Activated CD8-positive, alpha-beta T cell treated with anti-CD3 and anti-CD28 coated beads for 36 hours (primary cell): ENCODE measurements around the gene SMOC1. TPM values are rescaled to one million over a fixed set of nuclear protein-coding genes. Genes with fewer than 3 reads are reported as not detected.

Source experiments
- ATAC-seq: fragments of 200-7000 bp; cut with Tn5 transposase; one replicate; pipeline ENCODE4 v1.10.0; 2021; ENCODE audit warnings: mild to moderate bottlenecking, moderate library complexity
- CTCF ChIA-PET: fragments of 350-600 bp; sonication (Branson Sonifier 250); formaldehyde crosslinking; loops from one replicate; lab custom pipeline; 2021; ENCODE audit warnings: antibody characterized with exemption; lab: Charles Lee
- POLR2A ChIA-PET: fragments of 350-600 bp; sonication (Branson Sonifier 250); formaldehyde crosslinking; loops from one replicate; lab custom pipeline; 2021; ENCODE audit warnings: antibody characterized with exemption; lab: Charles Lee
- DNase-seq: peaks from one replicate; pipeline ENCODE4 v3.0.0-alpha.2; 2020
- H3K27ac Mint-ChIP-seq: one replicate; pipeline ENCODE4 v1.8.0; 2021; ENCODE audit warnings: mild to moderate bottlenecking, mixed read lengths
- H3K27me3 Mint-ChIP-seq: one replicate; pipeline ENCODE4 v1.8.0; 2021; ENCODE audit warnings: mixed read lengths
- H3K36me3 Mint-ChIP-seq: one replicate; pipeline ENCODE4 v1.8.0; 2021; ENCODE audit warnings: low read depth, mixed read lengths
- H3K4me1 Mint-ChIP-seq: one replicate; pipeline ENCODE4 v1.8.0; 2021; ENCODE audit warnings: low read depth, mixed read lengths
- H3K4me3 Mint-ChIP-seq: one replicate; pipeline ENCODE4 v1.8.0; 2021; ENCODE audit warnings: mild to moderate bottlenecking, moderate library complexity, mixed read lengths
- H3K9me3 Mint-ChIP-seq: one replicate; pipeline ENCODE4 v1.8.0; 2021; ENCODE audit warnings: mixed read lengths
- intact Hi-C: fragments of 100-400 bp; cut with micrococcal nuclease; formaldehyde crosslinking; loops from one replicate; pipeline ENCODE4 v1.10.0; 2022
- total RNA-seq, 2 experiments: library from RNA; stranded (reverse); gene quantifications; one replicate each; pipeline ENCODE4 v1.2.3, GENCODE V29; 2021
- TF ChIP-seq, protein P1 (sequence below): fragments of 200-600 bp; IDR thresholded peaks from one replicate; pipeline ENCODE4 v1.8.0; 2022; ENCODE audit warnings: antibody characterized with exemption, mild to moderate bottlenecking

SMOC1 gene
- total RNA-seq, 2 experiments from 2014 or later = not detected

DNA sequence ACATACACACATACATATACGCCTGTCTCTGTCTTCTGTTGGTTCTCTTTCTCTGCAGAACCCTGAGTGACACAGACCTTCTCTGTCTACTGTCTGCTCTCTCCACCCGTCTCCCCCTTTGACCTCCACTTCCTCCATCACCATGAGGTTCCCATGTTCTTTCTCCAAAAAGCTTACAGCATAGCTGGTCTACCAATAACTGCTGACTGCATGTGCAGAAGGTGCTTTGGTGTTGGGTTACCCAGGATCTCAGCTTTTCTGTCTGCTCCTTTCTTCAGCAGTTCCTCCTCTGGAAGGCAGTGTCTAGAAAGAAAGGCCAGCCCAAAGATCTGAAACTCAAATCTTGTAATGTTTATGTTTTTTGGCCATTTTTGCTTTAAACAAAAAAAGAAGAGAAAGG is 125.6 kb downstream of the SMOC1 start:
- ChIA-PET POLR2A (no interaction called here), CTCF (interaction anchor here (0.6 kb wide), 1 partner anchor 25 kb away, joined by 3 read pairs; no protein-coding TSS in a partner anchor)

DNA sequence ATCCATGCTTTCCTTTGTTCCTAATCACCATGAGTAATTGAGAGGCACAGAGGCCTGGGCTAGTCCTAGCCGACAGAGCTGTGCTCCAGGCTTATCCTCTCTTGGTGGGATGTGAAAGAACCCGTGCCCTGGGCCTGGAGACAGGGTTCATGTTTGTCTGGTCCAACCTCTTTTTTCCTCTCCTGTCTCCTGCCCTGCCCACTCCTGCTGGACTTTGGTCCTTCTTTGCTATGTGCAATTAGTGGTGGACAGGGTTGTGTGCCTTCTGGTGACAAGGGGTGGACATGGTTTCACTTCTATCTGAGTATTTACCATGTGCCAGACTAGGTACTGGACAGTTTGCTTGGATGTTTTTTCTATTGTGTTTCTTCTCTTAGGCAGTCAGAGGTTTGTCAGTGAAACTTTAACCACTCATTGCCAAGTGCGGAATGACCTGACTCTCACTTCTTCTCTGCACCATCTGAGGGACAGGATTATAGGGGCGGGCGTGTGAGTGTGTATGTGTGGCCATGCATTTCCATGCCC is 126.1 kb downstream of the SMOC1 start:
- no peak overlapping the region for H3K4me3 Mint-ChIP-seq
- intact Hi-C loops = no loop called here
- ChIA-PET CTCF (interaction anchor here (0.6 kb wide), 1 partner anchor 25 kb away, joined by 3 read pairs; no protein-coding TSS in a partner anchor), POLR2A (no interaction called here)
- no peaks in the 10 kb centered on the region for H3K36me3 Mint-ChIP-seq
- no peak overlapping the region for H3K27ac Mint-ChIP-seq
- peaks cover 1% of the 10 kb centered on the region for H3K27me3 Mint-ChIP-seq
- ATAC-seq = no peak
- H3K4me1 Mint-ChIP-seq = no peaks in the 10 kb centered on the region
- TF ChIP-seq, protein P1, sequence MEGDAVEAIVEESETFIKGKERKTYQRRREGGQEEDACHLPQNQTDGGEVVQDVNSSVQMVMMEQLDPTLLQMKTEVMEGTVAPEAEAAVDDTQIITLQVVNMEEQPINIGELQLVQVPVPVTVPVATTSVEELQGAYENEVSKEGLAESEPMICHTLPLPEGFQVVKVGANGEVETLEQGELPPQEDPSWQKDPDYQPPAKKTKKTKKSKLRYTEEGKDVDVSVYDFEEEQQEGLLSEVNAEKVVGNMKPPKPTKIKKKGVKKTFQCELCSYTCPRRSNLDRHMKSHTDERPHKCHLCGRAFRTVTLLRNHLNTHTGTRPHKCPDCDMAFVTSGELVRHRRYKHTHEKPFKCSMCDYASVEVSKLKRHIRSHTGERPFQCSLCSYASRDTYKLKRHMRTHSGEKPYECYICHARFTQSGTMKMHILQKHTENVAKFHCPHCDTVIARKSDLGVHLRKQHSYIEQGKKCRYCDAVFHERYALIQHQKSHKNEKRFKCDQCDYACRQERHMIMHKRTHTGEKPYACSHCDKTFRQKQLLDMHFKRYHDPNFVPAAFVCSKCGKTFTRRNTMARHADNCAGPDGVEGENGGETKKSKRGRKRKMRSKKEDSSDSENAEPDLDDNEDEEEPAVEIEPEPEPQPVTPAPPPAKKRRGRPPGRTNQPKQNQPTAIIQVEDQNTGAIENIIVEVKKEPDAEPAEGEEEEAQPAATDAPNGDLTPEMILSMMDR = no peak
- no peak for DNase-seq
- no peaks in the 10 kb centered on the region for H3K9me3 Mint-ChIP-seq

More for the DNA sequence above, 125.6 kb downstream of the SMOC1 start:
- TF ChIP-seq, protein P1 = no peak
- Mint-ChIP-seq H3K4me3 (no peak overlapping the region), H3K27ac (no peak overlapping the region), H3K4me1 (no peaks in the 10 kb centered on the region), H3K9me3 (no peaks in the 10 kb centered on the region), H3K36me3 (no peaks in the 10 kb centered on the region), H3K27me3 (peaks cover 1% of the 10 kb centered on the region)
- DNase-seq (no peak), ATAC-seq (no peak)
- intact Hi-C loops = no loop called here

DNA sequence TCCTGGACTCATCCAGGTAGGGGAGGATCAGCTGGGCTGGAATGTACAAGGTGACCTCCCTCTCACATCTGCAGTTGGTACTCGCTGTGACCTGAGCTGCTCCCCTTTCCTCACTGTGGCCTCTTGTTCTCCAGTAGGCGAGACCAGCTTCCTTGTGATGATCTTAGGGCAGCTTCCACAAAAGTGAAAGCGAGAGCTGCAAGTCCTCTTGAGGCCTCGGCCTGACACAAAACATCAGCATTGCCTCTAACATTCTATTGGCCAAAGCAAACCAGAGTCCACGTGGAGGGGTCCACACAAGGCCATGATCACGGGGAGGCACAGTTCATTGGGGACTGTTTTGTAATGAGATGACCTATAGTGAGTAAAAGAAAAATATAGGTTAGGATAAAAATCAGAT is 127.5 kb downstream of the SMOC1 start:
- TF ChIP-seq, protein P1 = no peak
- H3K4me1 Mint-ChIP-seq = no peaks in the 10 kb centered on the region
- H3K36me3 Mint-ChIP-seq = no peaks in the 10 kb centered on the region
- no peak overlapping the region for H3K4me3 Mint-ChIP-seq
- DNase-seq (no peak), ATAC-seq (no peak)
- CTCF ChIA-PET = interaction anchor here (1.1 to 3.1 kb wide), 4 partner anchors 21 to 458 kb away, joined by 3 to 18 read pairs (median 5); no protein-coding TSS in a partner anchor
- no peaks in the 10 kb centered on the region for H3K9me3 Mint-ChIP-seq
- peaks cover 1% of the 10 kb centered on the region for H3K27me3 Mint-ChIP-seq
- intact Hi-C loops = no loop called here
- POLR2A ChIA-PET = interaction anchor here (0.6 kb wide), 1 partner anchor 57 kb away, joined by 3 read pairs; no protein-coding TSS in a partner anchor
- H3K27ac Mint-ChIP-seq = no peak overlapping the region

GRCh38 chr14:70008284-70009262 is 129.4 kb downstream of the SMOC1 start:
- intact Hi-C loops = no loop called here
- POLR2A ChIA-PET = interaction anchor here (0.7 kb wide), 1 partner anchor 137 kb away, joined by 3 read pairs; no protein-coding TSS in a partner anchor

More at GRCh38 chr14:70008284-70009262, 129.4 kb downstream of the SMOC1 start:
- Mint-ChIP-seq H3K9me3 (no peaks in the 10 kb centered on the region), H3K27me3 (peaks cover 4% of the 10 kb centered on the region), H3K4me3 (no peak overlapping the region), H3K36me3 (no peaks in the 10 kb centered on the region), H3K4me1 (no peaks in the 10 kb centered on the region), H3K27ac (no peak overlapping the region)
- CTCF ChIA-PET = interaction anchor here (3.1 kb wide), 1 partner anchor 19 kb away, joined by 18 read pairs; no protein-coding TSS in a partner anchor
- TF ChIP-seq, protein P1 = no peak
- DNase-seq (no peak), ATAC-seq (no peak)
